Measurements from ENCODE around the gene NFATC2.
"Not testable (repeated sequence)": the region's sequence is repeated elsewhere in the genome, so short reads cannot be mapped to it uniquely, and the experiment has no call there.

Gene NFATC2

GRCh38 chr20:51469046-51469445 lies 73.5 kb downstream of the NFATC2 start:
- DNase-seq = no peak

GRCh38 chr20:51468636-51469035 lies 73.9 kb downstream of the NFATC2 start:
- no peak for DNase-seq

GRCh38 chr20:51467956-51468626 lies 74.4 kb downstream of the NFATC2 start:
- no peak for DNase-seq

GRCh38 chr20:51463998-51464397 lies 78.5 kb downstream of the NFATC2 start:
- no peak for DNase-seq

- no peak for DNase-seq
These were observed 79.0 kb downstream of the NFATC2 start for GRCh38 chr20:51463560-51463959.

- no peak for DNase-seq
These were observed 79.8 kb downstream of the NFATC2 start for GRCh38 chr20:51462566-51463276.

GRCh38 chr20:51461846-51462245 lies 80.7 kb downstream of the NFATC2 start:
- DNase-seq = not testable (repeated sequence)

- no peak for DNase-seq
These were observed 81.2 kb downstream of the NFATC2 start for GRCh38 chr20:51461306-51461705.

GRCh38 chr20:51460569-51461265 lies 81.8 kb downstream of the NFATC2 start:
- DNase-seq = no peak

GRCh38 chr20:51460163-51460562 lies 82.4 kb downstream of the NFATC2 start:
- DNase-seq = no peak

- DNase-seq = no peak
These were observed 83.6 kb downstream of the NFATC2 start for GRCh38 chr20:51458751-51459439.

GRCh38 chr20:51457533-51457932 lies 85.0 kb downstream of the NFATC2 start:
- DNase-seq = no peak

GRCh38 chr20:51456511-51457509 lies 85.7 kb downstream of the NFATC2 start:
- peak; percentile 18 for DNase-seq

GRCh38 chr20:51454250-51454865 lies 88.2 kb downstream of the NFATC2 start:
- DNase-seq = no peak

GRCh38 chr20:51452734-51453365 lies 89.7 kb downstream of the NFATC2 start:
- no peak for DNase-seq

GRCh38 chr20:51452091-51452613 lies 90.4 kb downstream of the NFATC2 start:
- DNase-seq = no peak

GRCh38 chr20:51451484-51451883 lies 91.0 kb downstream of the NFATC2 start:
- no peak for DNase-seq

- no peak for DNase-seq
These were observed 91.5 kb downstream of the NFATC2 start for GRCh38 chr20:51450984-51451383.

- DNase-seq = no peak
These were observed 92.3 kb downstream of the NFATC2 start for GRCh38 chr20:51450221-51450712.

- DNase-seq = no peak
These were observed 92.9 kb downstream of the NFATC2 start for GRCh38 chr20:51449498-51450220.

Data from activated gamma-delta T cell (primary cell).